OCI-LY1 (cell line): ENCODE results near the gene YRDC.

ENCODE experiments used
- H2AFZ ChIP-seq: fragments of 200-600 bp; sonication (generic), shearing (Covaris generic); 2 replicates; pipeline ENCODE4 v1.6.0; 2014; ENCODE audit warnings: antibody characterized with exemption, mild to moderate bottlenecking, low read length
- H3F3A ChIP-seq: fragments of 200-600 bp; sonication (generic), shearing (Covaris generic); 2 replicates; pipeline ENCODE4 v1.6.0; 2014; ENCODE audit warnings: mild to moderate bottlenecking, antibody characterized with exemption, low read length, moderate library complexity; ENCODE audit not compliant: insufficient read depth
- H3K27ac ChIP-seq: fragments of 200-600 bp; sonication (generic); 2 replicates; pipeline ENCODE4 v1.5.1; 2014; ENCODE audit warnings: low read length, mixed run types, mild to moderate bottlenecking, low read depth; ENCODE audit not compliant: poor library complexity, severe bottlenecking
- H3K27me3 ChIP-seq: fragments of 200-600 bp; sonication (generic); 2 replicates; pipeline ENCODE4 v1.6.0; 2014; ENCODE audit warnings: antibody characterized with exemption, mild to moderate bottlenecking, low read length, moderate library complexity; ENCODE audit not compliant: insufficient read depth
- H3K36me3 ChIP-seq: fragments of 200-600 bp; sonication (generic); 2 replicates; pipeline ENCODE4 v1.6.1; 2014; ENCODE audit warnings: mild to moderate bottlenecking, antibody characterized with exemption, low read length, moderate library complexity, mixed read lengths; ENCODE audit not compliant: insufficient read depth
- H3K4me1 ChIP-seq: fragments of 200-600 bp; sonication (generic); 2 replicates; pipeline ENCODE4 v1.5.1; 2014; ENCODE audit warnings: mild to moderate bottlenecking, low read length, moderate library complexity; ENCODE audit not compliant: insufficient read depth, severe bottlenecking
- H3K4me2 ChIP-seq: fragments of 200-600 bp; sonication (generic), shearing (Covaris generic); 2 replicates; pipeline ENCODE4 v1.6.1; 2014; ENCODE audit warnings: low read length
- H3K4me3 ChIP-seq: fragments of 200-600 bp; sonication (generic); 2 replicates; pipeline ENCODE4 v1.5.1; 2014; ENCODE audit warnings: low read length, low read depth, mild to moderate bottlenecking, mixed read lengths; ENCODE audit not compliant: poor library complexity, severe bottlenecking
- H3K79me2 ChIP-seq: fragments of 200-600 bp; shearing (Covaris generic); 2 replicates; pipeline ENCODE4 v1.6.1; 2016; ENCODE audit warnings: mixed run types, low read length, mixed read lengths; ENCODE audit not compliant: insufficient read depth
- H3K9ac ChIP-seq: fragments of 200-600 bp; sonication (generic), shearing (Covaris generic); 2 replicates; pipeline ENCODE4 v1.6.1; 2014; ENCODE audit warnings: mild to moderate bottlenecking, low read length, mixed read lengths
- H3K9me2 ChIP-seq: fragments of 200-600 bp; sonication (generic), shearing (Covaris generic); 2 replicates; pipeline ENCODE4 v1.6.1; 2014; ENCODE audit warnings: low read depth, mild to moderate bottlenecking, low read length, mixed read lengths
- H3K9me3 ChIP-seq: fragments of 200-600 bp; shearing (Covaris generic); 2 replicates; pipeline ENCODE4 v1.6.1; 2014; ENCODE audit warnings: low read length, mixed read lengths
- H4K20me1 ChIP-seq: fragments of 200-600 bp; sonication (generic), shearing (Covaris generic); 2 replicates; pipeline ENCODE4 v1.6.0; 2016; ENCODE audit warnings: mild to moderate bottlenecking, low read length; ENCODE audit not compliant: insufficient read depth
- CTCF ChIP-seq: fragments of 200-600 bp; sonication (generic), shearing (Covaris generic); IDR thresholded peaks from 2 replicates; pipeline ENCODE4 v1.5.1; 2017; ENCODE audit warnings: mild to moderate bottlenecking, antibody characterized with exemption, low read length, moderate library complexity, mixed read lengths
- EZH2 ChIP-seq: fragments of 200-600 bp; sonication (generic), shearing (Covaris generic); IDR thresholded peaks from 2 replicates; pipeline ENCODE4 v1.8.0; 2017; ENCODE audit warnings: borderline replicate concordance, mixed run types, mild to moderate bottlenecking, antibody characterized with exemption, low read length, moderate library complexity, mixed read lengths

YRDC gene

GRCh38 chr1:37765916-37766664 is 41.9 kb downstream of the YRDC start:
- H4K20me1 ChIP-seq, result no peaks in the 10 kb centered on the region
- no peaks in the 10 kb centered on the region for H3K79me2 ChIP-seq
- TF ChIP-seq CTCF (peak; percentile 30; the same call in 1 of the 2 replicates), EZH2 (no peak)
- no peak overlapping the region for H3K9ac ChIP-seq
- H3K27ac ChIP-seq, result no peak overlapping the region
- H3K9me3 ChIP-seq, result no peaks in the 10 kb centered on the region
- no peak overlapping the region for H2AFZ ChIP-seq
- no peak overlapping the region; the same call in 1 of the 2 replicates for H3K4me2 ChIP-seq
- H3K9me2 ChIP-seq, result no peaks in the 10 kb centered on the region
- H3K36me3 ChIP-seq, result no peaks in the 10 kb centered on the region
- no peaks in the 10 kb centered on the region for H3F3A ChIP-seq
- H3K27me3 ChIP-seq, result no peaks in the 10 kb centered on the region
- H3K4me3 ChIP-seq, result no peak overlapping the region
- H3K4me1 ChIP-seq, result no peaks in the 10 kb centered on the region

GRCh38 chr1:37764888-37765441 is 43.0 kb downstream of the YRDC start, which contains the start of gene EPHA10:
Gene EPHA10, minus strand, starts transcription at chr1:37765120. Its CDS starts 54 bp downstream, at chr1:37765066.
- Histone ChIP-seq H3K79me2 (no peaks in the 10 kb centered on the region), H2AFZ (no peak within 1 kb of the TSS), H3K4me2 (no peak within 1 kb of the TSS; the same call in 1 of the 2 replicates), H3K27me3 (no peaks in the 10 kb centered on the region), H3K9ac (no peak within 1 kb of the TSS), H3K4me3 (no peak within 1 kb of the TSS), H4K20me1 (no peaks in the 10 kb centered on the region), H3K9me2 (no peaks in the 10 kb centered on the region), H3K27ac (no peak within 1 kb of the TSS), H3K9me3 (no peaks in the 10 kb centered on the region), H3F3A (no peaks in the 10 kb centered on the region), H3K36me3 (no peaks in the 10 kb centered on the region), H3K4me1 (no peaks in the 10 kb centered on the region)
- no peak for TF ChIP-seq CTCF
- no peak for TF ChIP-seq EZH2

GRCh38 chr1:37764414-37764825 is 43.6 kb downstream of the YRDC start:
- H3K36me3 ChIP-seq, result no peaks in the 10 kb centered on the region
- no peaks in the 10 kb centered on the region for H4K20me1 ChIP-seq
- H3F3A ChIP-seq, result no peaks in the 10 kb centered on the region
- no peaks in the 10 kb centered on the region for H3K9me2 ChIP-seq
- no peak overlapping the region for H3K4me2 ChIP-seq
- no peaks in the 10 kb centered on the region for H3K27me3 ChIP-seq
- TF ChIP-seq CTCF (no peak), EZH2 (no peak)
- no peaks in the 10 kb centered on the region for H3K4me1 ChIP-seq
- no peak overlapping the region for H2AFZ ChIP-seq
- H3K9me3 ChIP-seq, result no peaks in the 10 kb centered on the region
- H3K9ac ChIP-seq, result no peak overlapping the region
- H3K27ac ChIP-seq, result no peak overlapping the region
- no peaks in the 10 kb centered on the region for H3K79me2 ChIP-seq
- no peak overlapping the region for H3K4me3 ChIP-seq
